ENCODE data around the gene RAB3IL1.

The RAB3IL1 gene

GRCh38 chr11:61918938-61919704 lies 1.8 kb upstream of the RAB3IL1 start:
- no peak for DNase-seq

DNA sequence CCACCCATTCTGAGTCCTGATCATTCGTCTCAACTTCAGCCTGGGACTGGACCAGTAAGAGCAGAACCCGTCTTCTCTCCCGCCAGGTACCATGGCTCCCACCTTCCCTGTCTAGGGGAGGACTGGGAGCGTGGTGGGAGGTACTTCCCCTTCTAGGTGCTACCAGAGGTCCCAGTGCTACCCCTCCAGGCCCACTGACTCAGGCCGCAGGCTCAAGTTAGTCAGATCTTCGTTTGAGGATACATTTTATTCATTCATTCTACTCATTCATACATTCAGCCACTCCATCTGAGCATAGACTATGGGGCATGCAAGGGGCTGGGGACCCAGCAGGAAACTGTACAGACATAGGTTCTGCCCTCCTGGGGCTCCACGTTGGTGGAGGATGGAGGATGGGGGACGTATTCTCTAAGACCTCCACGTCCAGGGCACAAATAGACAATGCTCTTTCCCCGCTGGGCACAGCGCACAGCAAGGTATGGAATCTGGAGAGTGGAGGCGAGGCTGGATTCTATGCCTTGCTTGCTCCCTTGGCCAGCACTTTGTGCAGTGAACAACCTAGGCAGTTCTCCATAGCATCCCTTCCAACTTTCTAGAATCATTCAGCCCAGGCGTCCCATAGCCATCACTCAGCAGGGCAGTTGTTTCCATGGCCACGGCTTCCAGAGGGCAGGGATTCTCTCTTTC lies 1.0 kb upstream of the RAB3IL1 start:
- no peak for DNase-seq

DNA sequence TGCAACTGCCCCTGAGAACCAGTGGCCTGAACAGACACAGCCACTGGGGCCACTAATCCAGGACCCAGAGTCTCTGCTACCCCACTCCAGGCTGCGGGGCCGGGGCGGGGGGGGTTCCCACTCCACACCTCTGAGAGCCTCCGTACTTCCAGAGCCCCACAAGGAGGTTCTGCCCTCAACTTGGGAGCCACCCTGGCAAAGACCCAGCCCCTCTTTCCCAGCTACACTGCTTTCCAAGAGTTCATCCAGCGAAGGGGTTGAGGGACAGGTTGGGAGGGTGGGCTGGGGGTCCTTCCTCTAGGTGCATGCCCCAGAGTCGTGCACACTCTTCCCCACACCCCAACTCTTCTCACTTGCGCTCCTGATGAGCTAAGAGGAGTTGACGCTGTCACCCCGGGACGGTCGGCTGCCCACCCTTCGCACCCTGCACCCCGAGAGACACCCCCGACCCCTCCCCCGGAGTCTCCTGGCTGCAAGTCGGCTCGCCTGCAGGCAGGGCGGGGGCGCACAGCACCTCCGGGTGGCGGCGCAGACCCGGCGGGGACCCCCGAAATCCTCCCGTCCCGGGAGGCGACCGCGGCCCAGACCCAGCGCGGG lies 531 bp downstream of the RAB3IL1 start:
- no peak for DNase-seq

DNA sequence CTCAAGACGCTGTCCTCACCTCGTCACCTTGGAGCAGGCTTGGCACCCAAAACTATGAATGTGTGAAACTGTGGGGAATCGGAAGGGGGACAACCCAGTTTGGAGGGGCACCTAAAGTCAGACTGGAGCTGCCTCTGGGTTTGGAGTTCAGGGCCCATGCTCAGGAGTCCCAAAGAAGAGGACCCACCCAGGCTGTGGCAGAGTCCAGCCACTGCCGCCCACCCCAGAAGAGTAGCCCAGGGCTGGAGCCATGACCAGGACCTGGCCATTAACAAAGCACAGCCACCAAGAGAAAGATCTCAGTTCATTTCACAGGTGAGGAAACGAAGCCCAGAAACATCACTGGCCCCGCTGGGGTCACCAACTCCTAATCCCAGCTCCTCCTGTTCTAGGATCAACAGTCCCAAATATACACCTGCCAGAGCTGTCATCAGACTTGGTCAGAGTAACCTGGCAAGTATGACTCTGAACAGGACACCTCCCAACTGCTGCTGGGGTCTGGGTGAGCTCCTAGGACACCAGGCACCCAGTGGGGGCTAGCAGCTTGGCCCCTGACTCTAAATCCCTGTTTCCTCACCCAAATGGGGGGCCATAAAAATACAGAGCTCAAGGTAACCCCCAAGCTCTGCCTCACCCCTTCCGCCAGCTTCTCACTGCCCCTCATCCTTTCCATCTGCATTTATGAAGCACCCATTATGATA lies 2.7 kb downstream of the RAB3IL1 start:
- DNase-seq: no peak

GRCh38 chr11:61913699-61914395 lies 3.5 kb downstream of the RAB3IL1 start:
- DNase-seq: no peak

- no peak for DNase-seq
Measured at GRCh38 chr11:61912991-61913698, 4.2 kb downstream of the RAB3IL1 start.

- no peak for DNase-seq
Measured at GRCh38 chr11:61912530-61912898, 4.9 kb downstream of the RAB3IL1 start.

- DNase-seq: no peak
Measured at GRCh38 chr11:61911701-61912529, 5.5 kb downstream of the RAB3IL1 start.

GRCh38 chr11:61911128-61911700 lies 6.2 kb downstream of the RAB3IL1 start:
- no peak for DNase-seq

DNA sequence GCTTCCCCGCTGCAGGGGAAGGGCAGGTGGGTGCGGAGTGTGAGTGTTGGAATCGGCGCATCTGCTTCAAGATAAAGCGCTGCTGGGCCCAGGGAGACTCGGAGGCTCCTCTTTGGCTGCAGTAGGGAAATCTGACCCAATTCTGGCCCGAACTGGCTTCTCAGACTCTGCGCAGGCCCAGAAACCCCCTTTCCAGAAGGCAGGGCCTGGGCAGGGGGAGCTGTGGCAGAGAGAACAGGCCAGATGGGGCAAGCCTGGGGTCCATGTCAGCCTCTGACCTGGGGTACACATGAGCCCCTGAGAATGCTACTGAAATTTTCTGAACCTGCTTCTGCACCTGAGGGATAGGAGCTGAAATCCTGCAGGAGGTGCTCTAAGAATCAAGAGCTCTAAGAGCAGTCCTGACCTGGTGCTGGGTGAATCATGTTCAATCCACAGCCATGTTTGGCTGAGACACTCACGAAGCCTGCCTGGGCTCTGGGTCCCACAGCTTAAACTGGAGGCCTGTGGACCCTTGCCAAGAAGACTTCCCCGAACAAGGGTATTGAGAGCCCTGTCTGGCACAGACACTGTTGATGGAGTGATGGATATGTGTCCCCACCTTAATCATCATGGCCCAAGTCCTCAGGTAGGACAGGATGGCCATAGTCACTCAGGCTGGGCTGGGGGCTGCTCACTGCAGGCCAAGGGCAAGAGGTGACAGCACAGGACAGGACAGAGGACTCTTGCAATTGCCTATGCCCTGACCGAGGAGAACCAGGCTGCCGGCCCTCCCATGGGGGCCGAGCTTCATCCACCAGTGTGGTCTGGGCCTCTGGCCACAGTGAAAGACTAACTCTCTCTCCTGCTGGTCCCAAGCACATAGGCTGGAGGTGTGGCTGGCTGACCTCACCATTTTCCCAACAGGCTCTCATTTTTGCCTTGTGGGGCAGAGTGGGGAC lies 6.9 kb downstream of the RAB3IL1 start:
- no peak for DNase-seq

DNA sequence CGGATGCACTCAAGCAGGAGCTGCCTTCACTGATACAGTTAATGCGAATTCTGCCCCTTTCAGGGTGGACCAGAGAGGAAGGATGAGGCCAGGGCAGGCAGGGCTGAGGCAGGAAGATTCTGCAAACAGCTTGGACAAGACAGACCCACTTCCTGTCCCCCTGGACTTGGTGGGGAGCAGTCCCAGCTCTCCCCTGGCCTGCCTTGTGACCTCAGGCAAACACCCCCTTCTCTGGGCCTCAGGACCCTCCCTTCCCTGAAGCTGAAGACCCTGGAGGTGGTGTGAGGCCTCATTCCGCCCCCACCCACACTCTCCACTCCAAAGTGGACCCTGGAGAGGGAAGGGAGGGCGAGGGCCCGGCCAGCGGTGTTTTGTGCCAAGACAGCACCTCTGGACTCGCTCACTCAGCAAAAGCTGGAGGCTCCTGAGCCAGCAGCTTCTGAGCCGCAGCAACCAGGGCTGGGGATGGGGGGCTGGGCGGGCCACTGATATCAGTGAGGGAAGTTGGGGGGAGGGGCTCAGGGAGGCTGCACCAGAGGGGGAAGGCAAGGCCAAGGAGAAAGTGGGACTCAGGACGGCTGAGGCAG lies 8.5 kb downstream of the RAB3IL1 start:
- DNase-seq: no peak

DNA sequence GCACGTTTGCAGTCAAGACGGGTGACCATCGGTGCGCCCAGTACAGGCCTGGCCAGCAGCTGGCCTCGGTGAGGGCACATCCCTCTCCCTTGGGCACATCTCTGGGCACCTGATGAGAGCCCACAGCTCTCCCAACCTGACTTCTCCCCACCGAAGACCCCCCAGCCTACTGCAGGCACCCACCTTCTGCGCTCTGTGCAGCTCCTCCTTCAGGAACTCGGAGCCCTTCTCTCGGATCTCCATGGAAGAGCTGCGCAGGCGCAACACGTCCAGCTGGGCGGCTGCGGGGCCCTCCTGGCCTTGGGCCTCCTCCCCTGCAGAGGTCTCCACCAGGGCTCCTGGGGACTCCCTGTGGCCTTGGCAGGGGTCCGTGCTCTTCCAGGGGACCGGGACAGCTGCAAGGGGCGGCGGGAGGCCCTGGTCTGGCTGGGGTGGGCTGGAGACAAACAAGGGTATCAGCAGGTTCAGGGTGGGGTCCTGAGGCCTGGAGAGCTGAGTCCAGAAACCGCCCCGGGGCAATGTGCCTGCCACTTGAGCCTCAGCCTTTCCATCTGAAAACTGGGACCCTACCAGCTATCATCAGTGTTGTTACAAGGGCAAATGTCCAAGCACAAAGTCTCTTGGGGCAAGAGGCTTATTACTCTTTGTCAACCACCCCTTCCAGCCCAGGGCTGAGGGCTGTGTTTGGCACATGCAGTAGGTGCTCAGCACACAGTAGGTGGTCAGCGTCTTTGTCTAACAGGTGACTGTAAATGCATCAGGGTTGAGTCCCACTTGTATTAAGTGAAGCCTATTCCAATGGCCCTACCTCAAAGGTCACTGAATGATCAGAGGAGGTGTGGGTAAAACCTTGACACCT lies 9.3 kb downstream of the RAB3IL1 start:
- DNase-seq: no peak

- no peak for DNase-seq
Measured at GRCh38 chr11:61907282-61907681, 10.1 kb downstream of the RAB3IL1 start.

DNA sequence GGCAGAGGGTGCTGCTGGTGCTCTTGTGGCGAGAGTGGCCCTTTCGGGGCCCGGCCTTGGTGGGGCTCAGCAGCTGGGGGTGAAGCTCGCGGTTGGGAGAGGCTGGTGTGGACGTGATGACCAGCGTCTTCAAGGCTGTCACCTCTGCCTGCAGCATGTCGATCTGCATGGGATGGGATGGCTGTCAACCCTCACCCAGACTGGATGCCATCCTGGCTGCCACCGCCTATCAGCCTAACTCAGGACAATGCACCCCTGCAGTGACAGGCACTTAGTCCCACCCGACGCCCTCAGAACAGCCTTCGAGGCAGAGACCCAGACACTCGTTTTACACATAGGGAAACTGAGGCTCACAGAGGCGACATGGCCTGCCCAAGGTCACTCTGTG lies 10.8 kb downstream of the RAB3IL1 start:
- DNase-seq: no peak

DNA sequence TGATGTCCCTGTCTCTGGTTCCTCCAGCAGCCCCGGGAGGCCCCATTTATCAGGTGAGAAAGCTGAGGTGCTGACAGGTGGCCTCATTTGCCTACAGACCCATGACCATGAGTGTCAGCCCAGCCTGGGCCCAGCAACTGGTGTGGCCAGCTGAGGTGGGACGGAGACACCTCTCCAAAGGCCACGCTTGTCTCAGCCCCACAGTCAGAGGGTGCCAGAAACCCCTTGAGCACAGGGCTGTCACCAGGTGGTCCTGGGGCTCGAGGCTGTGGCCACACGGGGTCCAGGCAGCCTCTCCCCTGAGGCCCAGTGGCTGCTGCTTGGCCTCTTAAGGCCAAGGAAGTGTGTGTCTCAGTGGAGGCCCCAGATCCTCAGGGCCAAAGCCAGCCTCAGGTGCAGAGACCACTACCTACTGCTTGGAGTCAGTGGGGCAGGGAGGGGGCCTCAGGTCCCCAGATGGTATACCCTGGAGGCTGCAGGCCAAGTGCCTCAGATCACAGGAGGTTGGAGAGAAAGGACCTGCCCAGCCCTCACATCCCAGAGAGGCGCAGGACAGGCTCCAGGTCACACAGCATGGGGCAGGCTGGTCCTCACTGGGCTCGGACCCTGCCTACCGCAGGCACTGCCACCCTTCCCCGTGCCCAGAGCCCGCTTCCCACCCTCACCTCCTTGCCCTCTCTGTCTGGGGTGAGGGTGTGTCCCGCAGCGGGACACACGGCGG lies 11.4 kb downstream of the RAB3IL1 start:
- DNase-seq: no peak

DNA sequence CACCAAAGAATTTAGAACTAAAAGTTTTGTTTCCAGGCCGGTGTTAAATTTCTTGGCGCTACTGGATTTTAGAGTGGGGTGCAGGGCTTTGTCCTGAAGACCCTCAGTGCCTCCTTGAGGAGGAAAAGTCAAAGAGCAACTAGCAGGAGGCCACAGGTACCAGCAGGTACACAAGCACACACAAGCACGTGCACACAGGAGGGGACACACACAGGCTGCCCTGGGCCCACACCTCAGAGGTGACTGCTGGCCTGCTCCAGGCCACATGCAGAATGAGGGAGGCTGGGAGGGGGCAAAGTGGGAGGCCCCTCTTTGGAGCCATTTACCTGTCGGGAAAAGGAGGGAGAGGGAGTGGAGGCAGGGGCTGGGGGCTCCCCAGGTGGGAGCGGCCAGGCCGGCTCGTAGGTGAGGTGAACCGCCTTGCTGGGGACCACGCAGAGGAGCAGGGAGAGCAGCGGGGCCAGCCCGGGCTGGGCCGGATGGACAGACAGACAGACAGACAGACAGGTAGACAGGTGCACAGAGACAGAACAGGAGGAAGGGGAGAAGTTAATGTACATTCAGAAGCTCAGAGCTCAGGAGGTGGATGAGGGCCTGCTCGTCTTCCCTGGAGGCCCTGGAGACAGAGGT lies 12.2 kb downstream of the RAB3IL1 start:
- DNase-seq: no peak

DNA sequence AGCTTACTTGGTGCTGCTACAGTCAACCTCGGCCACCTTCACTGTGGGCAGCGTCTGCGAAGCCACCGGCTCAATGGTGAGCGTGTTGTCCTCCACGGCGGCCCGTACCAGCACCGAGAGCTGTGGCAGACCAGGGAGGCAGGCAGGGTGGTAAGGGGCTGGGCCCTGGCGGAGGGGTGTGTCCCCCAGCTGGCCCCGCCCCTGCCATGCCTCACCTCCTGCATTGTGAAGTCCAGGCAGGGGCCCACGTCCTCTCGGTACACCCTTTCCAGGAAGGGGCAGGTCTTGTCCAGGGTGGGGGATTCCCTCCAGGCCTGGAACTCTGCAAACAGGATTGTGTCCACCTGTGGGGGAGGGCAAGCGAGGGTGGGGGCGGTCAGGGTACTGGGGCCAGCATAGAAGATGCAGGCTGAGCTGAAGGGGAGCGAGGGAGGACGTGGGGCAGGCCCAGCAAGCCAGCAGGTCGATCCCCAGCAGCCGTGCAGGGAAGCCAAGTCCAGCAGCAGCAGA lies 12.8 kb downstream of the RAB3IL1 start:
- DNase-seq: no peak
